ENCODE measurements around the gene NDUFAF5.

Gene NDUFAF5

GRCh38 chr20:13821876-13822275, 37.0 kb downstream of the NDUFAF5 start (continued):
- TF ChIP-seq TSHZ2 (CRISPR knock-in tag; IDR thresholded peaks at IDR 0.05) (no peak), ZNF8 (CRISPR knock-in tag; IDR thresholded peaks at IDR 0.05) (no peak), ZFP3 (CRISPR knock-in tag; IDR thresholded peaks at IDR 0.05) (no peak), RARB (CRISPR knock-in tag; IDR thresholded peaks at IDR 0.05) (no peak), ZNF565 (CRISPR knock-in tag; conservative IDR thresholded peaks at IDR 0.05; ENCODE audit: low read depth) (no peak), BACH2 (CRISPR knock-in tag; IDR thresholded peaks at IDR 0.05; ENCODE audit: borderline replicate concordance) (no peak), TCF4 (CRISPR knock-in tag; IDR thresholded peaks at IDR 0.05; ENCODE audit: borderline replicate concordance) (no peak), ZFP30 (CRISPR knock-in tag; IDR thresholded peaks at IDR 0.05) (no peak), ZNF70 (CRISPR knock-in tag; IDR thresholded peaks at IDR 0.05) (no peak), CSDC2 (CRISPR knock-in tag; IDR thresholded peaks at IDR 0.05) (no peak), ISL1 (CRISPR knock-in tag; IDR thresholded peaks at IDR 0.05) (no peak)

GRCh38 chr20:13822459-13822858, 37.6 kb downstream of the NDUFAF5 start:
- no peak for ATAC-seq
- TF ChIP-seq ZFP30 (CRISPR knock-in tag; IDR thresholded peaks at IDR 0.05), result no peak
- TF ChIP-seq ZNF70 (CRISPR knock-in tag; IDR thresholded peaks at IDR 0.05), result no peak
- no peak for TF ChIP-seq CSDC2 (CRISPR knock-in tag; IDR thresholded peaks at IDR 0.05)
- TF ChIP-seq ISL1 (CRISPR knock-in tag; IDR thresholded peaks at IDR 0.05), result no peak
- no peak for TF ChIP-seq ZC3H10 (CRISPR knock-in tag; IDR thresholded peaks at IDR 0.05)
- no peak for TF ChIP-seq ZNF565 (CRISPR knock-in tag; conservative IDR thresholded peaks at IDR 0.05; ENCODE audit: low read depth)
- TF ChIP-seq TSHZ2 (CRISPR knock-in tag; IDR thresholded peaks at IDR 0.05), result no peak
- no peak for TF ChIP-seq TOX (CRISPR knock-in tag; IDR thresholded peaks at IDR 0.05; ENCODE audit: borderline replicate concordance)

GRCh38 chr20:13824459-13824858, 39.6 kb downstream of the NDUFAF5 start:
- TF ChIP-seq POU6F1 (CRISPR knock-in tag; IDR thresholded peaks at IDR 0.05; ENCODE audit: borderline replicate concordance, low read depth) (no peak), SNAI2 (CRISPR knock-in tag; IDR thresholded peaks at IDR 0.05) (no peak), ZNF8 (CRISPR knock-in tag; IDR thresholded peaks at IDR 0.05) (no peak), CSRNP3 (CRISPR knock-in tag; IDR thresholded peaks at IDR 0.05) (no peak), RARB (CRISPR knock-in tag; IDR thresholded peaks at IDR 0.05) (no peak), GLIS3 (CRISPR knock-in tag; IDR thresholded peaks at IDR 0.05) (no peak), PPARA (CRISPR knock-in tag; IDR thresholded peaks at IDR 0.05; ENCODE audit: borderline replicate concordance) (no peak)
- no peak for ATAC-seq

GRCh38 chr20:13825465-13825864, 40.6 kb downstream of the NDUFAF5 start:
- no peak for ATAC-seq
- TF ChIP-seq ZFP30 (CRISPR knock-in tag; IDR thresholded peaks at IDR 0.05), result no peak

GRCh38 chr20:13831476-13831875, 46.6 kb downstream of the NDUFAF5 start:
- ATAC-seq, result no peak
- no peak for TF ChIP-seq ZC3H10 (CRISPR knock-in tag; IDR thresholded peaks at IDR 0.05)
- TF ChIP-seq TOX (CRISPR knock-in tag; IDR thresholded peaks at IDR 0.05; ENCODE audit: borderline replicate concordance), result no peak
- no peak for TF ChIP-seq PATZ1 (CRISPR knock-in tag; IDR thresholded peaks at IDR 0.05; ENCODE audit: borderline replicate concordance)
- TF ChIP-seq CREB5 (CRISPR knock-in tag; IDR thresholded peaks at IDR 0.05; ENCODE audit: low read depth), result no peak
- TF ChIP-seq GLIS3 (CRISPR knock-in tag; IDR thresholded peaks at IDR 0.05), result no peak
- no peak for TF ChIP-seq POU6F1 (CRISPR knock-in tag; IDR thresholded peaks at IDR 0.05; ENCODE audit: borderline replicate concordance, low read depth)
